HepG2 (cell line): Measurements from ENCODE around the gene VPS37B. TPM values are rescaled to one million over a fixed set of nuclear protein-coding genes. Genes with fewer than 3 reads are reported as not detected.

Source experiments
- ATAC-seq: fragments of 200-7000 bp; cut with Tn5 transposase; 3 replicates; pipeline ENCODE4 v1.9.1; 2020; ENCODE audit warnings: mild to moderate bottlenecking, moderate library complexity
- BruUV-seq: library from RNA; stranded (reverse); fragments of 400-500 nt; replicated peaks from 2 replicates; lab custom pipeline; 2021; lab: Mats Ljungman, UMichigan
- CTCF ChIA-PET: fragments of 300-600 bp; formaldehyde crosslinking; extraction: SDS; loops from one replicate; lab custom pipeline; 2021; ENCODE audit warnings: low total read pairs, inconsistent platforms, low intra/inter-chr PET ratio; lab: Yijun Ruan, JAX
- POLR2A ChIA-PET: fragments of 350-600 bp; sonication (Branson Sonifier 250); formaldehyde crosslinking; loops from one replicate; lab custom pipeline; 2020; ENCODE audit warnings: antibody characterized with exemption, inconsistent platforms; lab: Yijun Ruan, JAX
- DNase-seq: peaks from one replicate; pipeline ENCODE4 v3.0.0-alpha.2; 2015; ENCODE audit warnings: low spot score
- FAIRE-seq: peaks from 3 replicates; lab custom pipeline; 2011; peaks lifted over from hg19 to GRCh38; lab: Jason Lieb, UNC
- H2AFZ ChIP-seq: one replicate; pipeline ENCODE4 v1.6.1; 2011; ENCODE audit warnings: low read length, inconsistent platforms
- H3K27ac ChIP-seq: fragments of 300-600 bp; 3 replicates; pipeline ENCODE4 v1.8.0; 2011; ENCODE audit warnings: mixed run types, mild to moderate bottlenecking, mixed read lengths, low read length, inconsistent platforms; ENCODE audit not compliant: insufficient read depth; ENCODE audit errors: extremely low read length
- H3K27me3 ChIP-seq, 2 experiments: fragments of 200-600 bp in 1 of 2; 2 replicates in 1 of 2; 3 replicates in 1 of 2; pipeline versions ENCODE4 v1.6.0 to v1.8.0; 2011; ENCODE audit warnings: low read length in 2 of 2, mild to moderate bottlenecking in 2 of 2, moderate library complexity in 2 of 2, inconsistent platforms in 1 of 2; ENCODE audit not compliant: insufficient read depth in 2 of 2, control insufficient read depth in 1 of 2
- H3K36me3 ChIP-seq, 2 experiments: fragments of 200-600 bp in 1 of 2; replicated peaks in 1 of 2; 2 replicates in 1 of 2; 3 replicates in 1 of 2; pipeline versions ENCODE4 v1.5.1 to v1.8.0; 2011; ENCODE audit warnings: low read length in 2 of 2, inconsistent platforms in 1 of 2; ENCODE audit not compliant: insufficient read depth in 2 of 2, control insufficient read depth in 1 of 2
- H3K4me1 ChIP-seq: 2 replicates; pipeline ENCODE4 v1.5.1; 2012; ENCODE audit warnings: low read length, inconsistent platforms; ENCODE audit not compliant: insufficient read depth
- H3K4me2 ChIP-seq: 2 replicates; pipeline ENCODE4 v1.6.0; 2011; ENCODE audit warnings: low read depth, low read length, inconsistent platforms
- H3K4me3 ChIP-seq, 3 experiments: fragments of 200-600 bp in 1 of 3; sonication (generic), shearing (Covaris generic) in 1 of 3; replicated peaks in 1 of 3; 2 replicates each; pipeline ENCODE4 v1.5.1; 2011 to 2016; ENCODE audit warnings: low read length in 3 of 3, inconsistent platforms in 2 of 3, low read depth in 2 of 3, mild to moderate bottlenecking in 2 of 3, control low read depth in 1 of 3, mixed read lengths in 1 of 3; ENCODE audit not compliant: insufficient read depth in 1 of 3
- H3K79me2 ChIP-seq: one replicate; pipeline ENCODE4 v1.6.1; 2011; ENCODE audit warnings: low read length, inconsistent platforms; ENCODE audit not compliant: insufficient read depth
- H3K9ac ChIP-seq: 2 replicates; pipeline ENCODE4 v1.6.0; 2011; ENCODE audit warnings: mild to moderate bottlenecking, low read depth, low read length, inconsistent platforms; ENCODE audit not compliant: insufficient read depth
- H3K9me3 ChIP-seq: 2 replicates; pipeline ENCODE4 v1.5.1; 2012; ENCODE audit warnings: mild to moderate bottlenecking, low read length
- H4K20me1 ChIP-seq: 2 replicates; pipeline ENCODE4 v1.6.0; 2011; ENCODE audit warnings: inconsistent platforms, mild to moderate bottlenecking, low read length, moderate library complexity; ENCODE audit not compliant: insufficient read depth
- AGO1 ChIP-seq: fragments of 200-400 bp; formaldehyde crosslinking; IDR thresholded peaks from 2 replicates; pipeline ENCODE4 v1.6.1; 2017; ENCODE audit warnings: mild to moderate bottlenecking, low read depth, low read length, moderate library complexity; ENCODE audit not compliant: poor library complexity, severe bottlenecking
- EED ChIP-seq: sonication (generic); formaldehyde crosslinking; IDR thresholded peaks from 2 replicates; pipeline ENCODE4 v1.5.0; 2020; ENCODE audit warnings: mild to moderate bottlenecking, missing genetic modification reagents
- ELF3 ChIP-seq: IDR thresholded peaks from 2 replicates; pipeline ENCODE4 v1.6.1; 2016; ENCODE audit warnings: missing genetic modification reagents, missing compliant biosample characterization
- HMG20B ChIP-seq: conservative IDR thresholded peaks from 2 replicates; pipeline ENCODE4 v1.6.1; 2016; ENCODE audit warnings: missing genetic modification reagents, missing compliant biosample characterization
- HNF4G ChIP-seq, 2 experiments: sonication (generic) in 1 of 2; formaldehyde crosslinking in 1 of 2; IDR thresholded peaks; 2 replicates each; pipeline versions ENCODE4 v1.4.0 to v1.6.1; 2011 to 2020; ENCODE audit warnings: borderline replicate concordance in 2 of 2, low read depth in 2 of 2, mild to moderate bottlenecking in 2 of 2, low read length in 1 of 2, missing genetic modification reagents in 1 of 2, moderate library complexity in 1 of 2
- MAFK ChIP-seq, 2 experiments: IDR thresholded peaks in 1 of 2; conservative IDR thresholded peaks in 1 of 2; 2 replicates each; pipeline ENCODE4 v1.6.1; 2011; ENCODE audit warnings: improper control_type of control experiment in 2 of 2, low read length in 2 of 2
- MYNN ChIP-seq: sonication (generic); formaldehyde crosslinking; IDR thresholded peaks from 2 replicates; pipeline ENCODE4 v1.4.0; 2020; ENCODE audit warnings: mild to moderate bottlenecking, low read depth, missing genetic modification reagents
- ZNF143 ChIP-seq: sonication (generic); formaldehyde crosslinking; IDR thresholded peaks from 2 replicates; pipeline ENCODE4 v1.4.0; 2020; ENCODE audit warnings: missing genetic modification reagents
- ZNF24 ChIP-seq: fragments of 450-650 bp; IDR thresholded peaks from 2 replicates; pipeline ENCODE4 v1.6.1; 2017; ENCODE audit warnings: antibody characterized with exemption, mild to moderate bottlenecking
- ZNF563 ChIP-seq: sonication (generic); formaldehyde crosslinking; IDR thresholded peaks from 2 replicates; pipeline ENCODE4 v1.8.0; 2022; ENCODE audit warnings: mild to moderate bottlenecking, moderate library complexity, missing genetic modification reagents
- ZNF724P ChIP-seq: sonication (generic); formaldehyde crosslinking; IDR thresholded peaks from 2 replicates; pipeline ENCODE4 v1.8.0; 2022; ENCODE audit warnings: missing genetic modification reagents, borderline replicate concordance
- WGBS: methylation state at CpG from one replicate; pipeline ENCODE4 v1.1.6; 2017; ENCODE audit warnings: low lambda C conversion rate; 5-methylcytosine and 5-hydroxymethylcytosine counted together
- in situ Hi-C: cut with HindIII; loops from 2 replicates; pipeline ENCODE4 v1.10.0; 2017; ENCODE audit warnings: low pct_unique_long_range_greater_than_20kb; ENCODE audit not compliant: extremely low pct_ligation_motif_present
- intact Hi-C: fragments of 100-400 bp; cut with micrococcal nuclease; formaldehyde crosslinking; loops from one replicate; pipeline ENCODE4 v1.10.0; 2022; ENCODE audit not compliant: unreplicated experiment
- polyA plus RNA-seq, 8 experiments: library from polyadenylated mRNA; depleted of rRNA in 3 of 8; stranded (reverse) in 7 of 8; unstranded in 1 of 8; fragments of >200 nt; fragmentation: Illumina TruSeq in 4 of 8; extraction: Trizol in 4 of 8; gene quantifications; 2 replicates each; pipeline versions ENCODE4 v1.2.1 to v1.2.3, GENCODE V29; 2011 to 2016; ENCODE audit warnings: low read depth in 4 of 8, missing spikeins in 1 of 8, mixed read lengths in 1 of 8; ENCODE audit not compliant: insufficient read depth in 1 of 8
- total RNA-seq, 5 experiments: library from RNA; depleted of rRNA; stranded (reverse); fragments of >200 nt; fragmentation: Illumina TruSeq; extraction: Trizol; gene quantifications; 2 replicates each; pipeline ENCODE4 v1.2.3, GENCODE V29; 2016; ENCODE audit warnings: low read depth in 1 of 5
- TF ChIP-seq, protein P1 (sequence below): sonication (generic); formaldehyde crosslinking; IDR thresholded peaks from 2 replicates; pipeline ENCODE4 v1.4.0; 2020; ENCODE audit warnings: missing genetic modification reagents
- TF ChIP-seq, protein P2 (sequence below): IDR thresholded peaks from 2 replicates; pipeline ENCODE4 v1.6.1; 2012; ENCODE audit warnings: inconsistent platforms
- TF ChIP-seq, protein P3 (sequence below): sonication (generic); formaldehyde crosslinking; IDR thresholded peaks from 2 replicates; pipeline ENCODE4 v1.8.1; 2023; ENCODE audit warnings: mild to moderate bottlenecking, missing genetic modification reagents, borderline replicate concordance
- TF ChIP-seq, protein P4 (sequence below): sonication (generic); formaldehyde crosslinking; IDR thresholded peaks from 2 replicates; pipeline ENCODE4 v1.5.1; 2020; ENCODE audit warnings: mild to moderate bottlenecking, missing genetic modification reagents

VPS37B gene
- total and polyA plus RNA-seq, 2 of the 13 experiments (the other 11 are each of a cell fraction or from before 2014, with no cell fraction given) = 4.6 to 5.3 TPM

DNA sequence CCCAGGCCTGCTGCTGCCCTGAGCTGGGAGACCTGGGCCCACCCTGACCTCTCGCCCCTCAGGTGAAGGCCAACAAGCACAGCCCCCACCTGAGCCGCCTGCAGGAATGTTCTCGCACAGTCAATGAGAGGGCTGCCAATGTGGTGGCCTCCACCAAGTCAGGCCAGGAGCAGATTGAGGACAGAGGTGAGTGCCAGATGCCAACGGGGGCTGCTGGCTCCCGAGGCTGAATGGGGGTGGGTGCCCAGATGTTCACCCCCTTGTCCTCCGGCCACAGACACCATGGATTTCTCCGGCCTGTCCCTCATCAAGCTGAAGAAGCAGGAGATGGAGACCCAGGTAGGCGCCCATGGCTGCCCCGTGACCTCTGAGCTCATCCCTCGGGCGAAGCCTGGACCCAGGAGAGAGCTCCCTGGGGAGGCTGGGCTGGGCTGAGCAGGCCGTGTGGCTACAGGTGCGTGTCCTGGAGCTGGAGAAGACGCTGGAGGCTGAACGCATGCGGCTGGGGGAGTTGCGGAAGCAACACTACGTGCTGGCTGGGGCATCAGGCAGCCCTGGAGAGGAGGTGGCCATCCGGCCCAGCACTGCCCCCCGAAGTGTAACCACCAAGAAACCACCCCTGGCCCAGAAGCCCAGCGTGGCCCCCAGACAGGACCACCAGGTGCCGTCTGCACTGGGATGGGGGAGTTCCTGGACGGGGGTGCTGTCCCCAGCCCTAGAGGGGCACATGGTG lies 34.9 kb downstream of the VPS37B start:
- intact Hi-C loops = loop anchor here (1.0 kb wide), 1 partner anchor 91 kb away; no protein-coding TSS in a partner anchor
- H3K4me2 ChIP-seq = no peak overlapping the region
- ChIA-PET POLR2A (interaction anchor here (1.5 kb wide), 1 partner anchor 19 kb away, joined by 5 read pairs; no protein-coding TSS in a partner anchor), CTCF (interaction anchor here (2.0 kb wide), 1 partner anchor 91 kb away, joined by 34 read pairs; no protein-coding TSS in a partner anchor)
- H3K9me3 ChIP-seq = no peaks in the 10 kb centered on the region
- no peak for ATAC-seq
- no peak for DNase-seq
- no peaks in the 10 kb centered on the region for H3K79me2 ChIP-seq
- H3K4me1 ChIP-seq = peaks cover 66% of the 10 kb centered on the region
- peak overlapping the region; percentile 25 for H3K27ac ChIP-seq
- H3K4me3 ChIP-seq = no peak overlapping the region
- no TSS peak for BruUV-seq
- peaks cover 1 to 3% of the 10 kb centered on the region in 2 experiments; a peak in 2 of 5 replicates for H3K36me3 ChIP-seq
- H3K27me3 ChIP-seq = no peaks in the 10 kb centered on the region
- FAIRE-seq = no peak
- 94% methylated on average over 13 of the region's 23 CpGs for WGBS
- no peak overlapping the region for H3K9ac ChIP-seq
- in situ Hi-C loops = loop anchor here (25.0 kb wide), 1 partner anchor 376 kb away; the partner anchor contains the start of genes MPHOSPH9 and MTRFR
- H4K20me1 ChIP-seq = no peaks in the 10 kb centered on the region
- no peak overlapping the region for H2AFZ ChIP-seq
- TF ChIP-seq ZNF143 (CRISPR knock-in tag) (no peak), ZNF724P (no peak), AGO1 (peak; percentile 27), ZNF563 (CRISPR knock-in tag) (no peak), MYNN (no peak), HMG20B (CRISPR knock-in tag) (no peak), MAFK (conservative IDR thresholded peaks at IDR 0.05 in 1 of 2, IDR thresholded peaks at IDR 0.05 in 1 of 2; ENCODE audit: low read length in 2 of 2) (no peak), ZNF24 (no peak), HNF4G (IDR thresholded peaks at IDR 0.05; ENCODE audit: borderline replicate concordance, low read depth, low read length) (no peak), HNF4G (CRISPR knock-in tag; IDR thresholded peaks at IDR 0.05; ENCODE audit: borderline replicate concordance, low read depth) (no peak), ELF3 (CRISPR knock-in tag) (no peak), EED (CRISPR knock-in tag) (no peak)
- TF ChIP-seq, protein P1, sequence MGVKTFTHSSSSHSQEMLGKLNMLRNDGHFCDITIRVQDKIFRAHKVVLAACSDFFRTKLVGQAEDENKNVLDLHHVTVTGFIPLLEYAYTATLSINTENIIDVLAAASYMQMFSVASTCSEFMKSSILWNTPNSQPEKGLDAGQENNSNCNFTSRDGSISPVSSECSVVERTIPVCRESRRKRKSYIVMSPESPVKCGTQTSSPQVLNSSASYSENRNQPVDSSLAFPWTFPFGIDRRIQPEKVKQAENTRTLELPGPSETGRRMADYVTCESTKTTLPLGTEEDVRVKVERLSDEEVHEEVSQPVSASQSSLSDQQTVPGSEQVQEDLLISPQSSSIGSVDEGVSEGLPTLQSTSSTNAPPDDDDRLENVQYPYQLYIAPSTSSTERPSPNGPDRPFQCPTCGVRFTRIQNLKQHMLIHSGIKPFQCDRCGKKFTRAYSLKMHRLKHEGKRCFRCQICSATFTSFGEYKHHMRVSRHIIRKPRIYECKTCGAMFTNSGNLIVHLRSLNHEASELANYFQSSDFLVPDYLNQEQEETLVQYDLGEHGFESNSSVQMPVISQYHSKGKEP (CRISPR knock-in tag) = no peak
- TF ChIP-seq, protein P2, sequence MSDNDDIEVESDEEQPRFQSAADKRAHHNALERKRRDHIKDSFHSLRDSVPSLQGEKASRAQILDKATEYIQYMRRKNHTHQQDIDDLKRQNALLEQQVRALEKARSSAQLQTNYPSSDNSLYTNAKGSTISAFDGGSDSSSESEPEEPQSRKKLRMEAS = 0 out of 2 replicates have a peak, but pooled peaks have one; percentile 3
- TF ChIP-seq, protein P3, sequence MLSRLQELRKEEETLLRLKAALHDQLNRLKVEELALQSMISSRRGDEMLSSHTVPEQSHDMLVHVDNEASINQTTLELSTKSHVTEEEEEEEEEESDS (CRISPR knock-in tag) = no peak
- TF ChIP-seq, protein P4, sequence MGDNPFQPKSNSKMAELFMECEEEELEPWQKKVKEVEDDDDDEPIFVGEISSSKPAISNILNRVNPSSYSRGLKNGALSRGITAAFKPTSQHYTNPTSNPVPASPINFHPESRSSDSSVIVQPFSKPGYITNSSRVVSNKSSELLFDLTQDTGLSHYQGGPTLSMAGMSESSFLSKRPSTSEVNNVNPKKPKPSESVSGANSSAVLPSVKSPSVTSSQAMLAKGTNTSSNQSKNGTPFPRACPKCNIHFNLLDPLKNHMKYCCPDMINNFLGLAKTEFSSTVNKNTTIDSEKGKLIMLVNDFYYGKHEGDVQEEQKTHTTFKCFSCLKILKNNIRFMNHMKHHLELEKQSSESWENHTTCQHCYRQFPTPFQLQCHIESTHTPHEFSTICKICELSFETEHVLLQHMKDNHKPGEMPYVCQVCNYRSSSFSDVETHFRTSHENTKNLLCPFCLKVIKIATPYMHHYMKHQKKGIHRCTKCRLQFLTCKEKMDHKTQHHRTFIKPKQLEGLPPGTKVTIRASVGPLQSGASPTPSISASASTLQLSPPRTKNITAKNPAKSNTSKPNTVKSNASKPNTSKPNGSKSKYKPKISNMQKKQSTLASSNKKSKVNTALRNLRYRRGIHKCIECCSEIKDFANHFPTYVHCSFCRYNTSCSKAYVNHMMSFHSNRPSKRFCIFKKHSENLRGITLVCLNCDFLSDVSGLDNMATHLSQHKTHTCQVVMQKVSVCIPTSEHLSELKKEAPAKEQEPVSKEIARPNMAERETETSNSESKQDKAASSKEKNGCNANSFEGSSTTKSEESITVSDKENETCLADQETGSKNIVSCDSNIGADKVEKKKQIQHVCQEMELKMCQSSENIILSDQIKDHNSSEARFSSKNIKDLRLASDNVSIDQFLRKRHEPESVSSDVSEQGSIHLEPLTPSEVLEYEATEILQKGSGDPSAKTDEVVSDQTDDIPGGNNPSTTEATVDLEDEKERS (CRISPR knock-in tag) = no peak
